Caco-2 (cell line): ENCODE results near the gene GK2. TPM values are rescaled to one million over a fixed set of nuclear protein-coding genes. Genes with fewer than 3 reads are reported as not detected.

Experiments
- BruUV-seq: library from RNA; stranded (reverse); fragments of 400-500 nt; replicated peaks from 2 replicates; lab custom pipeline; 2021; lab: Mats Ljungman, UMichigan
- CTCF ChIA-PET: fragments of 300-600 bp; sonication (Branson Sonifier 250); formaldehyde crosslinking; loops from one replicate; lab custom pipeline; 2022; ENCODE audit warnings: antibody characterized with exemption; lab: Charles Lee
- POLR2A ChIA-PET: fragments of 300-600 bp; sonication (Branson Sonifier 250); formaldehyde crosslinking; loops from one replicate; lab custom pipeline; 2022; ENCODE audit warnings: antibody characterized with exemption; lab: Charles Lee
- DNase-seq, 2 experiments: peaks; one replicate each; pipeline versions ENCODE4 v3.0.0 to v3.0.0-alpha.2; 2020 to 2022
- H3K27me3 ChIP-seq: replicated peaks from 2 replicates; pipeline ENCODE4 v1.6.0; 2011; ENCODE audit warnings: low read length; ENCODE audit not compliant: control insufficient read depth, insufficient read depth
- H3K36me3 ChIP-seq: 2 replicates; pipeline ENCODE4 v1.5.1; 2011; ENCODE audit warnings: low read length; ENCODE audit not compliant: control insufficient read depth, insufficient read depth
- H3K4me1 ChIP-seq: fragments of 250-450 bp; sonication (Bioruptor Pico); 2 replicates; pipeline ENCODE4 v1.5.1; 2020; ENCODE audit warnings: mild to moderate bottlenecking
- H3K4me3 ChIP-seq: 2 replicates; pipeline ENCODE4 v1.5.1; 2011; ENCODE audit warnings: low read depth, mild to moderate bottlenecking, control low read depth, low read length
- H3K9me3 ChIP-seq: fragments of 250-450 bp; sonication (Bioruptor Pico); 2 replicates; pipeline ENCODE4 v1.5.1; 2020; ENCODE audit warnings: mild to moderate bottlenecking, moderate library complexity
- H3K27ac Mint-ChIP-seq: one replicate; pipeline ENCODE4 v1.8.0; 2022; ENCODE audit warnings: mixed read lengths; ENCODE audit not compliant: unreplicated experiment
- H3K27me3 Mint-ChIP-seq: one replicate; pipeline ENCODE4 v1.8.0; 2022; ENCODE audit warnings: mixed read lengths; ENCODE audit not compliant: insufficient read depth, unreplicated experiment
- H3K36me3 Mint-ChIP-seq: one replicate; pipeline ENCODE4 v1.8.0; 2022; ENCODE audit warnings: mild to moderate bottlenecking, mixed read lengths; ENCODE audit not compliant: insufficient read depth, unreplicated experiment
- H3K4me1 Mint-ChIP-seq: one replicate; pipeline ENCODE4 v1.8.0; 2022; ENCODE audit warnings: low read depth, mixed read lengths; ENCODE audit not compliant: unreplicated experiment
- H3K4me3 Mint-ChIP-seq: one replicate; pipeline ENCODE4 v1.8.0; 2022; ENCODE audit warnings: mild to moderate bottlenecking, moderate library complexity, mixed read lengths; ENCODE audit not compliant: unreplicated experiment
- H3K9me3 Mint-ChIP-seq: one replicate; pipeline ENCODE4 v1.8.0; 2022; ENCODE audit warnings: mixed read lengths; ENCODE audit not compliant: unreplicated experiment
- CTCF ChIP-seq, 2 experiments: fragments of 200-600 bp in 1 of 2; IDR thresholded peaks; 1 replicate in 1 of 2; 2 replicates in 1 of 2; pipeline versions ENCODE4 v1.5.1 to v1.8.0; 2011 to 2022; ENCODE audit warnings: antibody characterized with exemption in 1 of 2, control low read depth in 1 of 2, inconsistent platforms in 1 of 2, low read depth in 1 of 2, low read length in 1 of 2, mild to moderate bottlenecking in 1 of 2, moderate library complexity in 1 of 2; ENCODE audit not compliant: insufficient read depth in 1 of 2, severe bottlenecking in 1 of 2, unreplicated experiment in 1 of 2
- intact Hi-C: fragments of 100-400 bp; cut with micrococcal nuclease; formaldehyde crosslinking; loops from one replicate; pipeline ENCODE4 v1.10.0; 2022; ENCODE audit not compliant: unreplicated experiment
- total RNA-seq: library from RNA; stranded (reverse); gene quantifications from 2 replicates; pipeline ENCODE4 v1.2.3, GENCODE V29; 2022

The GK2 gene
- total RNA-seq, 1 experiment from 2014 or later = not detected

- ChIA-PET POLR2A (no interaction called here), CTCF (no interaction called here)
- Mint-ChIP-seq H3K4me1 (no peaks in the 10 kb centered on the region), H3K36me3 (no peaks in the 10 kb centered on the region), H3K4me3 (no peak overlapping the region), H3K27me3 (peaks cover 3% of the 10 kb centered on the region), H3K27ac (no peak overlapping the region), H3K9me3 (no peaks in the 10 kb centered on the region)
- Histone ChIP-seq H3K36me3 (no peaks in the 10 kb centered on the region), H3K4me3 (no peak overlapping the region), H3K27me3 (no peaks in the 10 kb centered on the region), H3K9me3 (no peaks in the 10 kb centered on the region), H3K4me1 (no peaks in the 10 kb centered on the region)
- intact Hi-C loops = no loop called here
- DNase-seq = no peak
- BruUV-seq = no TSS peak
- no peak for TF ChIP-seq CTCF (IDR thresholded peaks at IDR 0.05; ENCODE audit: insufficient read depth in 1 of 2, low read depth in 1 of 2, low read length in 1 of 2, severe bottlenecking in 1 of 2, unreplicated experiment in 1 of 2)
Observed at GRCh38 chr4:79395841-79396240, 12.2 kb downstream of the GK2 start.

- CTCF ChIA-PET = no interaction called here
Observed at GRCh38 chr4:79390890-79391289, 17.1 kb downstream of the GK2 start.

GRCh38 chr4:79385641-79386040 lies 22.4 kb downstream of the GK2 start:
- Histone ChIP-seq H3K4me1 (no peaks in the 10 kb centered on the region), H3K4me3 (no peak overlapping the region), H3K9me3 (no peaks in the 10 kb centered on the region), H3K27me3 (no peaks in the 10 kb centered on the region), H3K36me3 (no peaks in the 10 kb centered on the region)
- Mint-ChIP-seq H3K27ac (no peak overlapping the region), H3K4me1 (no peaks in the 10 kb centered on the region), H3K4me3 (no peak overlapping the region), H3K9me3 (no peaks in the 10 kb centered on the region), H3K36me3 (no peaks in the 10 kb centered on the region), H3K27me3 (peaks cover 7% of the 10 kb centered on the region)
- no peak for DNase-seq
- TF ChIP-seq CTCF (IDR thresholded peaks at IDR 0.05; ENCODE audit: insufficient read depth in 1 of 2, low read depth in 1 of 2, low read length in 1 of 2, severe bottlenecking in 1 of 2, unreplicated experiment in 1 of 2) = no peak
- no TSS peak for BruUV-seq
- CTCF ChIA-PET = no interaction called here
- intact Hi-C loops = no loop called here
- POLR2A ChIA-PET = no interaction called here

More at GRCh38 chr4:79390890-79391289, 17.1 kb downstream of the GK2 start:
- Histone ChIP-seq H3K4me3 (no peak overlapping the region), H3K4me1 (no peaks in the 10 kb centered on the region), H3K9me3 (no peaks in the 10 kb centered on the region), H3K27me3 (no peaks in the 10 kb centered on the region), H3K36me3 (no peaks in the 10 kb centered on the region)
- intact Hi-C loops = no loop called here
- Mint-ChIP-seq H3K27ac (no peak overlapping the region), H3K4me1 (no peaks in the 10 kb centered on the region), H3K27me3 (no peaks in the 10 kb centered on the region), H3K36me3 (no peaks in the 10 kb centered on the region), H3K9me3 (no peaks in the 10 kb centered on the region), H3K4me3 (no peak overlapping the region)
- no TSS peak for BruUV-seq
- no peak for DNase-seq
- POLR2A ChIA-PET = no interaction called here
- TF ChIP-seq CTCF (IDR thresholded peaks at IDR 0.05; ENCODE audit: insufficient read depth in 1 of 2, low read depth in 1 of 2, low read length in 1 of 2, severe bottlenecking in 1 of 2, unreplicated experiment in 1 of 2) = no peak
